Measurements from ENCODE around the gene THOC5.
A peak's percentile ranks its signal among the peaks of the same experiment; 100 is the strongest.
"Not testable (repeated sequence)": the region's sequence is repeated elsewhere in the genome, so short reads cannot be mapped to it uniquely, and the experiment has no call there.

THOC5 gene

GRCh38 chr22:29555065-29555644 lies 1.6 kb upstream of the THOC5 start:
- Histone ChIP-seq H3K4me3 (ENCODE audit: low read depth in 1 of 2, low read length in 1 of 2) (no peak overlapping the region), H3K36me3 (peaks cover 2% of the 10 kb centered on the region), H3K27ac (no peak overlapping the region), H3K4me1 (ENCODE audit: control insufficient read depth in 1 of 2, insufficient read depth in 1 of 2, low read depth in 1 of 2, low read length in 1 of 2) (peaks cover 9 to 19% of the 10 kb centered on the region in 2 experiments), H3K9me3 (no peaks in the 10 kb centered on the region), H3K27me3 (no peaks in the 10 kb centered on the region)
- TF ChIP-seq, protein P1, sequence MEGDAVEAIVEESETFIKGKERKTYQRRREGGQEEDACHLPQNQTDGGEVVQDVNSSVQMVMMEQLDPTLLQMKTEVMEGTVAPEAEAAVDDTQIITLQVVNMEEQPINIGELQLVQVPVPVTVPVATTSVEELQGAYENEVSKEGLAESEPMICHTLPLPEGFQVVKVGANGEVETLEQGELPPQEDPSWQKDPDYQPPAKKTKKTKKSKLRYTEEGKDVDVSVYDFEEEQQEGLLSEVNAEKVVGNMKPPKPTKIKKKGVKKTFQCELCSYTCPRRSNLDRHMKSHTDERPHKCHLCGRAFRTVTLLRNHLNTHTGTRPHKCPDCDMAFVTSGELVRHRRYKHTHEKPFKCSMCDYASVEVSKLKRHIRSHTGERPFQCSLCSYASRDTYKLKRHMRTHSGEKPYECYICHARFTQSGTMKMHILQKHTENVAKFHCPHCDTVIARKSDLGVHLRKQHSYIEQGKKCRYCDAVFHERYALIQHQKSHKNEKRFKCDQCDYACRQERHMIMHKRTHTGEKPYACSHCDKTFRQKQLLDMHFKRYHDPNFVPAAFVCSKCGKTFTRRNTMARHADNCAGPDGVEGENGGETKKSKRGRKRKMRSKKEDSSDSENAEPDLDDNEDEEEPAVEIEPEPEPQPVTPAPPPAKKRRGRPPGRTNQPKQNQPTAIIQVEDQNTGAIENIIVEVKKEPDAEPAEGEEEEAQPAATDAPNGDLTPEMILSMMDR (IDR thresholded peaks at IDR 0.05) = no peak

DNA sequence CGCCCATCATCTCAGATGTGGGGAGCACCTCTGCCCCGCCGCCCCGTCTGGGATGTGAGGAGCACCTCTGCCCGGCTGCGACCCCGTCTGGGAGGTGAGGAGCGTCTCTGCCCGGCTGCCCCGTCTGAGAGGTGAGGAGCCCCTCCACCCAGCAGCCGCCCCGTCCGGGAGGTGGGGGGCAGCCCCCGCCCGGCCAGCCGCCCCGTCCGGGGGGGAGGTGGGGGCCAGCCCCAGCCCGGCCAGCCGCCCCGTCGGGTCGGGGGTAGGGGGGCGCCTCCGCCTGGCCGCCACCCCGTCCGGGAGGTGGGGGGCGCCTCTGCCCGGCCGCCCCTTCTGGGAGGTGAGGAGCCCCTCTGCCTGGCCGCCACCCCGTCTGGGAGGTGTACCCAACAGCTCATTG lies 1.2 kb downstream of the THOC5 start:
- not testable (repeated sequence) for H3K27me3 ChIP-seq, H3K9me3 ChIP-seq, H3K27ac ChIP-seq
- Histone ChIP-seq H3K4me1 (ENCODE audit: control insufficient read depth in 1 of 2, insufficient read depth in 1 of 2, low read depth in 1 of 2, low read length in 1 of 2) (peaks cover 9 to 19% of the 10 kb centered on the region in 2 experiments), H3K36me3 (peaks cover 28% of the 10 kb centered on the region), H3K4me3 (ENCODE audit: low read depth in 1 of 2, low read length in 1 of 2) (peak overlapping the region; percentile 84 to 91)

DNA sequence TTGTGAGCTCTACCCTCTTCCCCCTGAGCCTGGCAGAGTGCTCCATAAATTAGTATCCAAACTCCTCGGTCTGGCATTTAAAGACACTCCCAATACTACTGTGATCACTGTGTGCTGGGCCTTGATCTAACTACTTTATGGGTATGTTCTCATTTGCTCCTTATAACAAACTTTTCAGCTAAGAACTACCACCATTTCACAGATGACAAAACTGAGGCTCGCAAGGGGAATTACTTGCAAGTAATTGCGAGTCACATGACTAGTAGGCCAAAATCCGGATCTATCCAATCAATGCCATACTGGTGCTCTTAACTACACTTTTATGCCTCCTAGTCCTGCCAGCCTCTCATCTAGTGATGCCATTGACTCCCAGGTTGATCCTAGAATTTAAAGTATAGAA lies 3.6 kb downstream of the THOC5 start:
- H3K4me3 ChIP-seq (ENCODE audit: low read depth in 1 of 2, low read length in 1 of 2) = no peak overlapping the region
- H3K4me1 ChIP-seq (ENCODE audit: control insufficient read depth in 1 of 2, insufficient read depth in 1 of 2, low read depth in 1 of 2, low read length in 1 of 2) = peaks cover 16 to 40% of the 10 kb centered on the region in 2 experiments
- no peak overlapping the region for H3K27ac ChIP-seq
- TF ChIP-seq, protein P1 (IDR thresholded peaks at IDR 0.05) = no peak
- H3K9me3 ChIP-seq = no peaks in the 10 kb centered on the region
- peaks cover 41% of the 10 kb centered on the region for H3K36me3 ChIP-seq
- H3K27me3 ChIP-seq = no peaks in the 10 kb centered on the region

GRCh38 chr22:29545045-29545444 lies 8.5 kb downstream of the THOC5 start:
- not testable (repeated sequence) for H3K4me3 ChIP-seq (ENCODE audit: low read depth in 1 of 2, low read length in 1 of 2); H3K9me3 ChIP-seq; H3K27ac ChIP-seq; H3K27me3 ChIP-seq
- Histone ChIP-seq H3K36me3 (peaks cover 70% of the 10 kb centered on the region), H3K4me1 (ENCODE audit: control insufficient read depth in 1 of 2, insufficient read depth in 1 of 2, low read depth in 1 of 2, low read length in 1 of 2) (peaks cover 32 to 60% of the 10 kb centered on the region in 2 experiments)

- Histone ChIP-seq H3K27ac (peak overlapping the region; percentile 89), H3K27me3 (no peaks in the 10 kb centered on the region), H3K4me3 (ENCODE audit: low read depth in 1 of 2, low read length in 1 of 2) (peak overlapping the region; percentile 28 to 38), H3K9me3 (no peaks in the 10 kb centered on the region), H3K36me3 (peaks cover 75% of the 10 kb centered on the region), H3K4me1 (ENCODE audit: control insufficient read depth in 1 of 2, insufficient read depth in 1 of 2, low read depth in 1 of 2, low read length in 1 of 2) (peaks cover 35 to 66% of the 10 kb centered on the region in 2 experiments)
- TF ChIP-seq, protein P1 (IDR thresholded peaks at IDR 0.05) = no peak
Observed at GRCh38 chr22:29541845-29542244, 11.7 kb downstream of the THOC5 start.

- Histone ChIP-seq H3K27ac (peak overlapping the region; percentile 62), H3K4me3 (ENCODE audit: low read depth in 1 of 2, low read length in 1 of 2) (no peak overlapping the region), H3K9me3 (no peaks in the 10 kb centered on the region), H3K27me3 (no peaks in the 10 kb centered on the region), H3K36me3 (peaks cover 82% of the 10 kb centered on the region), H3K4me1 (ENCODE audit: control insufficient read depth in 1 of 2, insufficient read depth in 1 of 2, low read depth in 1 of 2, low read length in 1 of 2) (peaks cover 29 to 41% of the 10 kb centered on the region in 2 experiments)
- TF ChIP-seq, protein P1 (IDR thresholded peaks at IDR 0.05) = no peak
Observed at GRCh38 chr22:29539105-29539504, 14.5 kb downstream of the THOC5 start.

All from neutrophil (primary cell).